Tibial artery (tissue), 4 donors: ENCODE measurements around the gene LILRB3.
"Not testable (repeated sequence)": the region's sequence is repeated elsewhere in the genome, so short reads cannot be mapped to it uniquely, and the experiment has no call there.

Experiments used
- DNase-seq, 2 donors: peaks; one replicate each; pipeline ENCODE4 v3.0.0-alpha.2; 2019
- H3K27ac ChIP-seq, 2 donors: fragments of 200-600 bp; sonication (generic) in 1 of 2; 1 replicate in 1 of 2; 2 replicates in 1 of 2; pipeline ENCODE4 v1.5.1; 2018 to 2019; ENCODE audit warnings: mild to moderate bottlenecking in 1 of 2
- H3K27me3 ChIP-seq, 2 donors: fragments of 200-600 bp; sonication (generic) in 1 of 2; one replicate each; pipeline versions ENCODE4 v1.5.1 to v1.6.0; 2016 to 2019
- H3K36me3 ChIP-seq, 3 donors: fragments of 200-600 bp; sonication (generic) in 2 of 3; one replicate each; pipeline ENCODE4 v1.5.1; 2016 to 2019; ENCODE audit warnings: mild to moderate bottlenecking in 2 of 3
- H3K4me1 ChIP-seq, 4 donors: fragments of 200-600 bp; sonication (generic) in 2 of 4; 1 replicate in 3 of 4; 2 replicates in 1 of 4; pipeline ENCODE4 v1.5.1; 2016 to 2019
- H3K4me3 ChIP-seq, 2 donors: fragments of 200-600 bp; sonication (generic) in 1 of 2; 1 replicate in 1 of 2; 2 replicates in 1 of 2; pipeline ENCODE4 v1.5.1; 2018 to 2019; ENCODE audit warnings: mild to moderate bottlenecking in 2 of 2
- H3K9me3 ChIP-seq, 3 donors: fragments of 200-600 bp; sonication (generic) in 1 of 3; one replicate each; pipeline ENCODE4 v1.5.1; 2016 to 2019
- CTCF ChIP-seq, 2 experiments: fragments of 200-600 bp in 1 of 2; fragments of 450-650 bp in 1 of 2; IDR thresholded peaks; one replicate each; pipeline ENCODE4 v1.5.1; 2017 to 2019; ENCODE audit warnings: antibody characterized with exemption in 2 of 2, mild to moderate bottlenecking in 1 of 2, moderate library complexity in 1 of 2
- intact Hi-C: fragments of 100-400 bp; cut with DNase I; formaldehyde crosslinking; loops from one replicate; pipeline ENCODE4 v1.15.0; 2023; ENCODE audit warnings: low total_unique reads

The LILRB3 gene

GRCh38 chr19:54218960-54219661 is 3.7 kb downstream of the LILRB3 start:
- peaks cover 0 to 34% of the 10 kb centered on the region in 2 donors for H3K27me3 ChIP-seq
- no peak for DNase-seq
- H3K9me3 ChIP-seq = no peaks in the 10 kb centered on the region
- no peak overlapping the region for H3K4me3 ChIP-seq
- peaks cover 0 to 12% (median 0%) of the 10 kb centered on the region in 3 donors for H3K36me3 ChIP-seq
- no peak for TF ChIP-seq CTCF (IDR thresholded peaks at IDR 0.05)
- H3K27ac ChIP-seq = no peak overlapping the region
- intact Hi-C loops = no loop called here
- H3K4me1 ChIP-seq = no peaks in the 10 kb centered on the region

- H3K27ac ChIP-seq = no peak overlapping the region
- no peak for TF ChIP-seq CTCF (IDR thresholded peaks at IDR 0.05)
- peaks cover 0 to 27% of the 10 kb centered on the region in 2 donors for H3K27me3 ChIP-seq
- no peaks in the 10 kb centered on the region for H3K4me1 ChIP-seq
- H3K36me3 ChIP-seq = peaks cover 0 to 12% (median 0%) of the 10 kb centered on the region in 3 donors
- H3K4me3 ChIP-seq = no peak overlapping the region
- intact Hi-C loops = no loop called here
- H3K9me3 ChIP-seq = no peaks in the 10 kb centered on the region
- DNase-seq = no peak
Measured at GRCh38 chr19:54218259-54218658, 4.5 kb downstream of the LILRB3 start.

GRCh38 chr19:54217517-54218247 is 5.1 kb downstream of the LILRB3 start:
- H3K4me1 ChIP-seq, H3K9me3 ChIP-seq, intact Hi-C loops, H3K27ac ChIP-seq, DNase-seq, H3K4me3 ChIP-seq: not testable (repeated sequence)
- Histone ChIP-seq H3K27me3 (peaks cover 0 to 21% of the 10 kb centered on the region in 2 donors), H3K36me3 (peaks cover 0 to 12% (median 0%) of the 10 kb centered on the region in 3 donors)

- Histone ChIP-seq H3K27ac (no peak overlapping the region), H3K4me3 (no peak overlapping the region), H3K27me3 (peaks cover 0 to 14% of the 10 kb centered on the region in 2 donors), H3K9me3 (no peaks in the 10 kb centered on the region), H3K4me1 (no peaks in the 10 kb centered on the region), H3K36me3 (peaks cover 0 to 12% (median 0%) of the 10 kb centered on the region in 3 donors)
- no peak for TF ChIP-seq CTCF (IDR thresholded peaks at IDR 0.05)
- DNase-seq = no peak
- intact Hi-C loops = no loop called here
Measured at GRCh38 chr19:54216869-54217268, 5.9 kb downstream of the LILRB3 start.

GRCh38 chr19:54214734-54215133 is 8.1 kb downstream of the LILRB3 start:
- H3K9me3 ChIP-seq, H3K4me3 ChIP-seq, H3K4me1 ChIP-seq, DNase-seq, intact Hi-C loops, H3K27ac ChIP-seq, H3K27me3 ChIP-seq: not testable (repeated sequence)
- H3K36me3 ChIP-seq = peaks cover 0 to 12% (median 0%) of the 10 kb centered on the region in 3 donors

- intact Hi-C loops, H3K4me3 ChIP-seq, H3K9me3 ChIP-seq, H3K27ac ChIP-seq, H3K27me3 ChIP-seq, H3K36me3 ChIP-seq, DNase-seq: not testable (repeated sequence)
- H3K4me1 ChIP-seq = peaks cover 4 to 12% (median 9%) of the 10 kb centered on the region in 4 donors
Measured at GRCh38 chr19:54214217-54214616, 8.6 kb downstream of the LILRB3 start.

- Histone ChIP-seq H3K4me3 (no peak overlapping the region), H3K27me3 (no peaks in the 10 kb centered on the region), H3K4me1 (peaks cover 6 to 19% (median 15%) of the 10 kb centered on the region in 4 donors), H3K9me3 (no peaks in the 10 kb centered on the region), H3K27ac (no peak overlapping the region), H3K36me3 (peaks cover 17 to 23% (median 22%) of the 10 kb centered on the region in 3 donors)
- no peak for DNase-seq
- intact Hi-C loops = no loop called here
- TF ChIP-seq CTCF (IDR thresholded peaks at IDR 0.05) = no peak
Measured at GRCh38 chr19:54211235-54211634, 11.6 kb downstream of the LILRB3 start.
